ENCODE results near the gene C6orf136. TPM values are rescaled to one million over a fixed set of nuclear protein-coding genes. Genes with fewer than 3 reads are reported as not detected.

Gene C6orf136
- total and polyA plus RNA-seq, 9 of the 15 experiments (the other 6 are each of a cell fraction or from before 2014, with no cell fraction given), result 14.1 to 63.1 (median 18.4) TPM

DNA sequence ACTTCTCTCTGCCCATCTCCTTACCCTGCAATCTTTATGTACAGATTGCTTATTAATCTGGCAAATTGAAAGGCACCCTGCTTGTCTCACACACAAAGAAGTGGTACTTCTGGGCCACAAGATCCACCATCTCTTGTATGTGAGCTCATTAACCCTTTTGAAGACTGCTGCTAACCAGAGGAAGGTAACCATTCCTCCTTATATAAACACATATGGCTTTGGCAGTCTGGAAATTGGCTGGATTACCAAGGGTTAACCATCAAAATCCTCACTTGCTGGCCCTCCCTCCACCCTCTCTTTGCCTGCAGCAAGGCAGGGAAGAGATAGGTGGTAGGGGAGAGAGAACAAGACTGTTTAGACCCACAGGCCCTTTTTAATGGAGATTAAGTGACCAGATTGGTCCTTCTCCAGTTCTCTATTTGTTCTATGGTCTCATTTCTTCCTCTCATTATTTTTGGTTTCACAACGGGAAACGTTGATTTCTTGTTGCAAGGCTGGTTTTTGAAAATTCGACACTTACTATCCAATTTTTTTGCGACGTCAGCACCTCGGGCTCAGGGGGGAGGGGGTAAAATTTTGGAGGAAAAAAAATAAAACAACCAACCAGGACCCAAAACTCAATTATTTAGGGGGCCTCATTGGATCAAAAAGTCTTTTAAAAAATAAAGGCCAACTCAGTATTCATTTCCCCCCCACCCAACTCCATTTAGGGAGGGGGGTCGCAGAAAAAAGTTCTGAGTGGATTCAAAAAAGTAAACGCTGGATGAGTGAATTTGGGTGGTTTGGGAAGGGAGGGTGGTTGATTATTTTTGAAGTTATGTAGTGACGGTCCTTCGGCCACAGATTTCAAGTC lies 30.7 kb upstream of the C6orf136 start (continued):
- TF ChIP-seq E2F6 (IDR thresholded peaks at IDR 0.05; ENCODE audit: borderline replicate concordance in 1 of 2, extremely low read depth in 1 of 2, insufficient read depth in 1 of 2, insufficient read length in 1 of 2, low read depth in 1 of 2, low read length in 1 of 2, poor library complexity in 1 of 2, severe bottlenecking in 1 of 2) (no peak), SMARCB1 (IDR thresholded peaks at IDR 0.05; ENCODE audit: insufficient read length, low read depth) (no peak), BRD4 (IDR thresholded peaks at IDR 0.05) (no peak; the same call in 1 of the 2 replicates), PRMT5 (CRISPR knock-in tag; IDR thresholded peaks at IDR 0.05) (no peak), ILK (tag; IDR thresholded peaks at IDR 0.05; ENCODE audit: borderline replicate concordance, low read depth) (no peak), CREM (IDR thresholded peaks at IDR 0.05; ENCODE audit: low read depth) (no peak), NONO (IDR thresholded peaks at IDR 0.05; ENCODE audit: low read depth in 2 of 2, low read length in 1 of 2) (no peak), ZNF75A (CRISPR knock-in tag; IDR thresholded peaks at IDR 0.05) (no peak; the same call in 1 of the 2 replicates), ZNF395 (CRISPR knock-in tag; IDR thresholded peaks at IDR 0.05) (no peak), CBX3 (IDR thresholded peaks at IDR 0.05; ENCODE audit: borderline replicate concordance in 1 of 2, low read length in 2 of 2) (no peak; a peak in 1 of 3 replicates), KDM4B (IDR thresholded peaks at IDR 0.05; ENCODE audit: borderline replicate concordance in 2 of 2, low read depth in 1 of 2) (no peak), ZNF184 (CRISPR knock-in tag; IDR thresholded peaks at IDR 0.05) (no peak), NFE2 (IDR thresholded peaks at IDR 0.05; ENCODE audit: low read depth) (no peak), ZNF197 (CRISPR knock-in tag; IDR thresholded peaks at IDR 0.05; ENCODE audit: low read depth) (peak; percentile 66; the same call in 1 of the 2 replicates), HNRNPH1 (optimal IDR thresholded peaks at IDR 0.05; ENCODE audit: low read depth, low read length) (no peak), SREBF2 (CRISPR knock-in tag; IDR thresholded peaks at IDR 0.05) (no peak), ARID2 (IDR thresholded peaks at IDR 0.05) (0 out of 2 replicates have a peak, but pooled peaks have one; percentile 5), ZNF512 (tag; IDR thresholded peaks at IDR 0.05) (no peak), SOX6 (IDR thresholded peaks at IDR 0.05) (no peak; the same call in none of the 2 replicates), CHD4 (IDR thresholded peaks at IDR 0.05; ENCODE audit: insufficient read depth, insufficient replicate concordance, low read depth, low read length, poor library complexity, severe bottlenecking) (no peak), ZNF146 (CRISPR knock-in tag; IDR thresholded peaks at IDR 0.05; ENCODE audit: unreplicated experiment) (no peak)
- TF ChIP-seq, protein P1, sequence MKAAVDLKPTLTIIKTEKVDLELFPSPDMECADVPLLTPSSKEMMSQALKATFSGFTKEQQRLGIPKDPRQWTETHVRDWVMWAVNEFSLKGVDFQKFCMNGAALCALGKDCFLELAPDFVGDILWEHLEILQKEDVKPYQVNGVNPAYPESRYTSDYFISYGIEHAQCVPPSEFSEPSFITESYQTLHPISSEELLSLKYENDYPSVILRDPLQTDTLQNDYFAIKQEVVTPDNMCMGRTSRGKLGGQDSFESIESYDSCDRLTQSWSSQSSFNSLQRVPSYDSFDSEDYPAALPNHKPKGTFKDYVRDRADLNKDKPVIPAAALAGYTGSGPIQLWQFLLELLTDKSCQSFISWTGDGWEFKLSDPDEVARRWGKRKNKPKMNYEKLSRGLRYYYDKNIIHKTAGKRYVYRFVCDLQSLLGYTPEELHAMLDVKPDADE (conservative IDR thresholded peaks at IDR 0.05; ENCODE audit: control insufficient read depth, low read depth, low read length), result 0 out of 2 replicates have a peak, but pooled peaks have one; percentile 36

Measured in K562 (cell line).